Measurements from ENCODE around the gene NAXD.
"Not testable (repeated sequence)": the region's sequence is repeated elsewhere in the genome, so short reads cannot be mapped to it uniquely, and the experiment has no call there.

Gene NAXD

DNA sequence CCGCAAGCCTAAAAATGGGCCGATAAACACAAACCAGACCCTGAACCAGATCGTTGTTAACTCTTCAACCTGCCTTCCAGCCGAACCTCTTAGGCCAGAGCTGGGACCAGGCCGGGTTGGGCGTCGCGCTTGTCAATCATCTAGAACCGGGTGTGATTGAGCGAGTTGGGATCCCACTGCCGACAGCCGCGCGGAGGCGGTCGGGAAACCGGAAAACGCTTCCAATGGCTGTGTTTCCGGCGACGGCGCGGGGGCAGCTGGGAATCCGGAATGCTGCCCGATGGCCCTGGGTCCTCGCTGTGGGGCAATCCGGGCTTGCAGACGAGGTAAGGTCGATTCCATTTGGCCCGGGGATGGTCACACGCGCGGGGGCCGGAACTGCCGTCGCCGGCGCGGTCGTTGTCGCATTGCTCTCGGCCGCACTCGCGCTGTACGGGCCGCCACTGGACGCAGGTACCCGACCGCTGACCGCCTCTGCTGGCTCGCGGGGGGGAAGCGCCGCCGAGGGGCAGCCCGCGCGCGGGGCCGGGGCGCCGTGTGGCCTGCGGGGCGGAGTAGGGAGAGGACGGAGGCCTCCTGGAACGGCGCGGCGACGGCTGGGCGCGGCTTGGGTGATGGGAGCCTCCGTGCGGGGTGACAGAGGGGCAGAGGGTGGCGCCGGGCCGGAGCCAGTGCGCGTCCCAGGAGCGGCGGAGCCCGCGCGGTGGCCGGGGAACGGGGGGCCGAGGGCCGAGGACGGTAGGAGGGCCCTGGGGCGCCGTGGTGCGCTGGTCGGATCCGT is at the start of gene NAXD:
TSS of gene NAXD (plus strand) at position 224 of the 781 bp plus-strand sequence. CDS start at position 281, 57 bp downstream.
- DNase-seq (ENCODE audit: low spot score), result peak; percentile 94

DNA sequence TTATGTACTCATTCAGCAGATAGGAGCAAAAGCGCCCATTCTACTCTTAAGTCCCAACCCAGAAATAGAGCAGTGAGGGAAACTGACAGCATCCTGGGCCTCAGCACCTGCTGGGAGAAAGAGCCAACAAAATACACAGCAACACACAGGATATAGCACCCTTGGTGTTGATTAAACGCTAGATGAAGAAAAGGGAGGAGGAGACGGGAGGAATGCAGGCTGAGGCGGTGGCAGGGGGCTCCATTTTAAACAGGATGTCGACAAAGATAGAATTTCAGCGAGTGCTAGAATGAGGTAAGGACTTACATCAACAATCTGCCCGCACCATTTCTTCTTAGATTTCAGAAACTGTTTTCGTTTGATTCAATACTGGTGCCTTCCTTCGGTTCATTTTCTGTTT is 49.2 kb upstream of the NAXD start:
- DNase-seq (ENCODE audit: low spot score), result no peak

DNA sequence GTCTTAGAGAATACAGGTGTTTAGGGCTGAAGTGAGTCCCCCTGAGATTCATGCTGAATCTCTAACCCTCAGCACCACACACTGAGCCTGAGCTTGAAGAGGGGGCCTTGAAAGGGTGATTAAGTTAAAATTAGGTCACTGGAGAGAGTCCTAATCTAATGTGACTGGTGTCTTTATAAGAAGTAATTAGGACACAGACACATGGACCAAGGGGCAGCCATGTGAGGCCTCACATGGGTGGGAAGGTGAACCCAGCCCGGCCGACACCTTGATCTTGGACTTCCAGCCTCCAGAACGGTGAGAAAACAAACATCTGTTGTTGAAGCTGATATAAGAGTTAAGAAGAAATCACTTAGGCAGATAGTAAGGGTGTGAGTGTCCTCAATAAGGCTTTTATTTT is 46.7 kb upstream of the NAXD start:
- no peak for DNase-seq (ENCODE audit: low spot score)

DNA sequence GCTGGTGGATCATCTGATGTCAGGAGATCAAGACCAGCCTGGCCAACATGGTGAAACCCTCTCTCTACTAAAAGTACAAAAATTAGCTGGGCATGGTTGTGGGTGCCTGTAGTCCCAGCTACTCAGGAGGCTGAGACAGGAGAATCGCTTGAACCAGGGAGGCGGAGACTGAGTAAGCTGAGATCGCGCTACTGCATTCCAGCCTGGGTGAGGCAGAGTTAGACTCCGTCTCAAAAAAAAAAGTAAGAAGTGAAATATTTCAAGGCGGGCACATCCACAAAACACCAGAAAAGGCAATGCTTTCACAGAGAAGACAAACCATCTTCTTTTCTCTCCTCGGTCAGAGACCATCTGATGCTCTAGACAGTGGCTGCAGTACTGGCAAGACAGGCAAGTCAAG is 45.4 kb upstream of the NAXD start:
- DNase-seq (ENCODE audit: low spot score), result not testable (repeated sequence)

DNA sequence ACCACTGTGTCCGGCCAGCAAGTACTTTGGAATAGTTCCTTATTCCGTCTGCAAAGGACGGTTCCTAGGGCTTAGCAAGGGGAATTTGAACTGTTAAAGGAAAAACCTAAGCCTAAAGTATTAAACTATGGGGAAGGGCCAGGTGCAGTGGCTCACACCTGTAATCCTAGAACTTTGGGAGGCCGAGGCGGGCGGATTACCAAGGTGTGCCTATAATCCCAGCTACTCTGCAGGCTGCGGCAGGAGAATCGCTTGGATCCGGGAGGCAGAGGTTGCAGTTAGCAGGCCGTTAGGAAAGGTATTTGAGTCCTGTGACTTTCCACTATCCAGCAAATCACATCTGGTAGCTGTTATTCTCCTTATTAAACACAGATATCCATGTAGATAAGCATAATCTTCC is 44.5 kb upstream of the NAXD start:
- no peak for DNase-seq (ENCODE audit: low spot score)

DNA sequence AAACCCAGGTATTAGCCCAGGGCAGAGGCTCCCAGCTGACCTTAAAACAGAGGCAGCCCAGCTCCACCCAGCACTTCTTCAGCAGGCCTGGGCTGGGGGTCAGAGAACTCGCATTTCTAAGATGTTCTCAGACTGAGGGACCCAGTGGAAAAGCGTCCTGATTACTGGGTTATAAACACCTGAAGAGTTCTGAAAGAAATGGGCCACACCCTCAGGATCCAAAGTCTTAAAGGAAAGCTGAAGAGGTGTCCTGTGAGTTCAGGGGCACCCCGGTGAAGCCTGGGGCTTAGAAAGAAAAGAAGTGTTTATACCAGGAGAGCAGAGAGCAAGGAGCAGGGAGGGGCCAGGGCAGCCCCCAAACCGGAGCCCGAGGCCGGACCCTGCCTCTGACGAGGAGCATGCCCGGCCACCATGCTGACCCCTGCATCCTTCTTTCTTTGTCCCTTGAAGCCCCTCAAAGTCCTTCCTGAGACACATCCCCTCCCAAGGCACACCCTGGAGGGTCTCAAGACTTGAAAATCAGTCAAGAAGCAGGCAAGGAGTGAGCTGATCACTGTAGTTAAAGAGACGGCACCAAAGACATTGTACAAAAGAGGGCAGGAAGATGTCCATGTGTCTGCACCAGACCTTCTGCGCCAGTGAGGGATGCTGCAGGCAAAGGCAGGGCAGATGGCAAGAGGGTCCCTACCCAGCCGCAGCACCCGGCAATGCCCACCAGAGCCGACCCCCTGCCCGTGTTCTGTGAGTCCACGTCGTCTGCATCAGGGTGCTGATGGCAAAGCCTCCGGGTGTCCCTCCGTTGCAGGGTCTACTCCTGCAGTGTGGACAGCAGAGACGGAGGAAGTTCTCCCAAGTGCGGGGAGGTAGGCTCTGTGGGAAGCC is 43.2 kb upstream of the NAXD start:
- DNase-seq (ENCODE audit: low spot score), result no peak

DNA sequence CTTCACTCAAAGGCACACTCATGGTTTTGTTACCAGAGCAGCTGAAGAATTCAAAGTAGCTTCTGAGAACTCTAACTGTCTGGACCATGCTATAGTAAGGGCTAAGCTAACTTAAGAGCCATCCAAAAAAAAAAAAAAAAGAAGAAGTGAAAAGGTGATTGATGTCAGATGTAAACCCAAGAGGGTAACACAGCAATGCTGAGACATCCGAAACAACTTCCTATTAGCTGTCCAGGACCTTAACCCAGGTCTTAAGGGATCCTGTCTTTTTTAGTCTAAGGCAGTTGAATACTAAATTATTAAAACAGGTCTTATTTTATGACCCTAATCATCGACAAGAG is 42.6 kb upstream of the NAXD start:
- no peak for DNase-seq (ENCODE audit: low spot score)

DNA sequence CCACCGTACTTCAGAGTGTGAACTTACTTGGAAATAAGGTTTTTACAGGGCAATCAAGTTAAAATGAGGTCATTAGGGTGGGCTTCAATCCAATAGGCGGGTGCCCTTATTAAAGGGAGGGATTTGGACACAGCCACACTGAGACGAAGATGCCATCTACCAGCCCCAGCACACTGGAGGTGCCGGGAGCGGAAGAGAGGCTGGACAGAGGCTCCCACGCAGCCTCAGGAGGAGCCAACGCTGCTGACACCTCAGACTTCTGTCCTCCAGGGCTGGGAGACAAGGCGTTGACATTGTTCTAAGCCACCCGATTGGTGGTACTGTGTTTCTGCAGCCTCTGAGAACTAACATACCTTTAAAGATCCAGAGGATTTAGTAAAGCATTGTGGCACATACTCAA is 41.2 kb upstream of the NAXD start:
- DNase-seq (ENCODE audit: low spot score), result no peak

DNA sequence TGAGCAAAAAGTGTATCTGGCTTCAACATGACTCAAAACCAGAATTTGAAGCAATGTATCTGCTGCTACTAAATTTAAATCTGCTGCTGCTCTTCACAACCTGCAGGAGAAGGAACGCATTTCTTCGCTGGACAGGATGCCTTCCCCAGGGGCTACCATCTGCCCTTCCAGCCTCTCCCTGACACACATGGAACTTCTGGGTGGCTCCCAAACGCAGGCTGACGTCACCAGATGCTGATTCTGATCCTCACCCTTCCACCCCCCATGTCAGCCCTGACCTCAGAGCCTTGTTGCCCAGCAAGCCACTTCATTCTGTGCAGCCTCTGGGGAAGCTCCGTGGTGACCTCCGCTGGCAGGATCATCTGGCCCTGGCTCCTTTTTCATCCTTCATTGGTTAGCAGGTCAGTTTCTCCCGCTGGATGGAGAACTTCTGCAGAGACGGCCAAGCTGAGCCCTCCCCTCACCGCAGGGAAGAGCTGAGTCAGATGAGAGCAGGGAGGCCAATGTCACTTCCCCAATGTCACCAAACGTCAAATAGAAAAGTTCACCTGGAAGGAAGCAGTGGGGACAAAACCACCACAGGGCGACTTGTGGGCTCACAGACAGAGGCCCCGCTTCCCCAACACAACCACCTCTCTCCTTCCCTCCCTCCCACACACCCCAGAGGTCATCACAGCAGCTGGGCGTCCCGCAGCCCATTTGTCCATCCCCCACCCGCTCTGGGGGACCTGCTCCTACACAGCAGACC is 39.8 kb upstream of the NAXD start:
- DNase-seq (ENCODE audit: low spot score), result no peak

DNA sequence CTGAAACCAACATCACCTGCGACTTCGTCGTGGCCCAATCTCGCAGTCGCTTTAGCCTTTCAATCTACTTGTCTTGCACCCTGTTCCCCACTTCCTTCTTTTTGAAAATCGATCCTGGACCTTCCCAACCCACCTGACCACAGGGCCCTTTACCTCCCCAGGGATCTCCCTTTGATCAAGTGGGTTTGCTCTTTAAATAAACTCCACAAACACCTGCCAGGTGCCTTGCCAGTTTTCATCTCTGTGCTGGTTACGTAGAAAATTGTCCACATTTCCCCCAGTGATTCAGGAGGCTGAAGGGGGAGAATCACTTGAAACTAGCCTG is 39.3 kb upstream of the NAXD start:
- DNase-seq (ENCODE audit: low spot score), result no peak

DNA sequence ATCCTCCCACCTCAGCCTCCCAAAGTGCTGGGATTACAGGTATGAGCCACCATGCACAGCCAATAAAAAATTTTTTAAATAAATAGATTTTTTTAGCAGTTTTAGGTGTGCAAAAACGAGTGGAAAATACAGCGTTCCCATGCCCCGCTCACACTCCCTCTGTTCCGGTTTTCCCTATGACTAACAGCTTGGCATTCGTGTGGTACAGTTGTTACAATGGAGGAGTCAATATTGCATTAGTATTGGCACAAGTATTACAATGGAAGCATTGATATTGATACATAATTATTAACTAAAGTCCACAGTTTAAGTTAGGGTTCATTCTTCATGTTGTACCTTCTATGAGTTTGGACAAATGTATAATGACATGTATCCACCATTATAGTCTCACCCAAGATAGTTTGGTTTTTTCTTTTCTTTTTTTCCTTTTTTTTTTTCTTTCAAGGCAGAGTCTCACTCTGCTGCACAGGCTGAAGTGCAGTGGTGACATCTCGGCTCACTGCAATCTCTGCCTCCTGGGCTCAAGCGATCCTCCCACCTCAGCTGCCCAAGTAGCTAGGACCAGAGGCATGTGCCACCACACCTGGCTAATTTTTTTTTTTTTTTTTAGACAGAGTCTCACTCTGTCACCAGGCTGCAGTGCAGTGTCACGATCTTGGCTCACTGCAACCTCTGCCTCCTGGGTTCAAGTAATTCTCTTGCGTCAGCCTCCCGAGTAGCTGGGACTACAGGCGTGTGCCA is 38.4 kb upstream of the NAXD start:
- no peak for DNase-seq (ENCODE audit: low spot score)

DNA sequence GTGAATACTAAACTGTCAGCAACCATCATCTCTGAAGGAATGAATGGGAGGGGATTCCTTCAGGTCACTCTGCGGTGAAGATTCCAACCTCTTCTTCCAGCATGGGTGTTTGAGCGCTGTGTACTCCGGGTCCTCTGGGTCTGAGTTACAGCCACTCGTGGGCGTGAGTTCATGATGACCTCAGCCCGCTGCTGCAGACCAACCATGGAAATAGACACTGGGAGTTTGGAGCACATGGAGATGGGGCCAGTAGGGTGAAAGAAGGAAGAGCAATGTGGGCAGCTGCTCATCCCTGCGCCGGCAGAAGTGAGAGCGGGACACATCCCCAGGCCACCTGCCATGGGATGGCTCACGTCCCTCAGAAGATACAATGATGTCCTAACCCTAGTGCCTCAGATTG is 37.0 kb upstream of the NAXD start:
- no peak for DNase-seq (ENCODE audit: low spot score)

DNA sequence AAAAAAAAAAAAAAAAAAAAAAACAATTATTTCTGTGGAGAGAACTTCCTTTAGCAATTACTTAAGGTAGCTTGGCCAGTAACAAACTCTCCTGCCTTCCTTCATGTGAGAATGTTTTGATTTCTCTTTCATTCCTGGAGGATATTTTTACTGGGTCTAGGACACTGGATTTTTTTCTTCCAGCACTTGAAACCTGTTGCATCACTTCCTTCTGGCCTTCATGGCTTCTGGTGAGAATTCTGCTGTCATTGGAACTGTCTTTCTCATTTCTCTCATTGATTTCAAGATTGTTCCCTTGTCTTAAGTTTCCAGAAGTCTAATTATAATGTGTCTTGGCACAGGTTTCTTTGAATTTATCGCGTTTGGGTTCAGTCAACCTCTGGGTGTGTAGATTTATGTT is 34.5 kb upstream of the NAXD start:
- DNase-seq (ENCODE audit: low spot score), result no peak

DNA sequence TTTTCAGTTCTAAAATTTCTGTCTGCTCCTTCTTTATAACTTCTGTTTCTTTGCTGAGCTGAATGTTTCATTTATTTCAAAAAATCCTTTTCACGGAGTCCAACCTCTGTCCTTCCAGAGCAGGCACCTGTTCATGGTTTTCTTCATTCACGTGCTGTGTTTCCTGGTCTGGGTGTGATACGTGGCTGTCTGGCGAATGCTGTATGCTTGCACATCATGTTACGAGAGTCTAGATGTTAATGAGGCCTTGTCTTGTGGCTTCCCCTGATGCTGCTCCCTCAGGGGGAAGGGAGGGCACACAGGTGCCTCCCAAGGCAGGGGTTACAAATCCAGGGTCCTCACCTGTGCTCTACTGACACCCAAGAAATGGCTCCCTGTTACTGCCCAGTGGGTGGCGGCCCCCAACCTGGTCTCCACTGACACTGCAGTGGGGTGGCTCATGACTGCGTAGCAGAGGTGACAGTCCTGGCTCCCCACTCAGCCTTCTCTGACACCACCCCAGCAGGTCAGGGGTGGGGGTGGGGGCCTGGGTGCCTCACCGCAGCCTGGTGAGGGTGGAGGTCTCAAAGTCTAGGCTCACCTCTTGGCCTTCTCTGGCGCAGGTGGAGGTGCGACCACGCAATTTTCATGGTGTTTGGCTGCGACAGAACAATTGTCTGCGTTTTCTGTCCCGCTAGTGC is 33.7 kb upstream of the NAXD start:
- DNase-seq (ENCODE audit: low spot score), result no peak

DNA sequence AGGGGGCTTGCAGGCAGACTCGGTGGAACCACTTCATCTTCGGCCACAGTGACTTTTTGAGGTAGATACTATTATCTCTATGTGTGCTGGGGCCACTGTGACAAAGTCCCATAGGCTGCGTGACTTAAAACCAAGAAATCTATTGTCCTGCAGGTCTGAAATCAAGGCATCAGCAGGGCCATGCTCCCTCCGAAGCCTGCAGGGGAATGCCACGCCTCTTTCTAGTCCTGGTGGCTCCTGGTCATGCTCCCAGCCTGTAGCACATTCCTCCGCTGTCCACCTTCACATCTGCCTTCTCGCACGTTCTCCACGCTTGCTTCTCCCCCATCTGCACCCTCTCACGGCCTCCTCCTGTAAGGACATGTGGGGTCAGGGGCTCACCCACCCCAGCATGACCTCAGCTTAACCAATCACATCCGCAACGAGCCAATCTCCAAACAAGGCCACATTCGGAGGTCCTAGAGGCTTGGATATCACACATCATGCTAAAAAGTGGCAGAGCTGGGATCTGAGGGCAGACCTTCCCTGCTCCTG is 32.9 kb upstream of the NAXD start:
- no peak for DNase-seq (ENCODE audit: low spot score)

DNA sequence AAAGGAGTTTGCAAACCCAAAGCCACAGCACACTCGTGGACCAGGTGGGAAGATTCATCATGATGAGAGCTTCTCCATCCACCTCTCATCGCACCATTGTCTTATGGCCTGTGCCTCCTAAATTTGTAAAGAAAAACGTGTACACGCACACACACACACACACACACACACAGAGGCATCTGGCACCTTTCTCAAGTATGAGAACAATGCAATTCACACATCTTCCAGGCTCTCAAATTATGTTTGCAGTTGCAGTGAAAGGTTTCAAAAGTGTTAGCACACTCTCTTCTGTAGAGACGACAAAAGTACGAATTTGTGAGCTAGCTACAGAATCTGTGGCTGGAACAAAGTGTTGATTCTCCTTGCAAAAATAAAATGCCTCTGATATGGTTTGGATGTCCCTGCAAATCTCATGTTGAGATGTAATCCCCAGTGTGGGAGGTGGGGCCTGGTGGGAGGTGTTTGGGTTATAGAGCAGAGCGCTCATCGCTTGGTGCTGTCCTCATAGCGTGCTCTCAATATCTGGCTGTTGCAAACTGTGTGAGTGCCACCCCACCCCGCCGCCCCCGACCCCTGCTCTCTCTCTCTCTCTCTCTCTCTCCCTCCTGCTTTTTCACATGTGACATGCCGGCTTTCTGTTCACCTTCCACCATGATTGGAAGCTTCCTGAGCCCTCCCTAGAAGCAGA is 32.0 kb upstream of the NAXD start:
- no peak for DNase-seq (ENCODE audit: low spot score)

DNA sequence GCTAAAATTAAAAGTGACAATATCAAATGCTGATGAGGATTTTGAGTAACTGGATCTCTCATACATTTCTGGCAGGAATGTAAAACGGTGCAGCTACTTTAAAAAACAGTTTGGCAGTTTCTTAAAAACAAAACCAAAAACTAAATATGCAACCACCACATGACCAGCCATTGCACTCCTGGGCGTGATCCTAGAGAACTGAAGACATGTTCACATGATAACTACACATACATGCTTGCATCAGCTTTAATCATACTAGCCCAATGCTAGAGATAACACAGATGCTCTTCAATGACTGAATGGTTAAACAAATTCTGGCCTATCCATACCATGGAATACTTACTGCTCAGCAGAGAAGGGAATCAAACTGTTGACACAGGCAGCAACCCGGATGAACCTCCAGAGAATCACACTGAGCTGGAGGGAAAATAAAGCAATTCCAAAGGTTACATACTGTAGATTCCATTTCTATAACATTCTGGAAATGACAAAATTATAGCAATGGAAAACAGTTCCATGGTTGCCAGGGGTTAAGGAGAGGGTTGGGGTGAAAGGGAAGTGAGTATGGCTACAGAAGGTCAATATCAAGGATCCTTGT is 25.5 kb upstream of the NAXD start:
- no peak for DNase-seq (ENCODE audit: low spot score)

DNA sequence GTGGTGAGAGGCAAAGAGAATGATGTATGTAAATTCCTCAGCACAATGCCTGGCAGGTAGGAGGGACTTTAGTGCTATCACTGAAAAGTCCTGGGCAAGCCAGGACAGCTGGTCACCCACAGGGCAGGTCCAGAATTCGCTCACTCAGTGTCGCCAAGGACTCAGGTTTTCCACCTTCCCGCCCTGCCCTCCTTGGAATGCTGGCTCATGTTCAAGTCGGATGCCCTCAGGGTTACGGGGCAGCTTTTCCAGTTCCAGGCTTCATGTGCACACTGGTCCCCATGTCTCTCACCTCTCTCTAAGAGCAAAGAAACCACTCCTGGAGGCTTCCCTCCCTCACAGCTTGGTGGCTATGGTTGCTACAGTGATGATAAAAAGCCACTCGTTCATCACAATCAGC is 24.8 kb upstream of the NAXD start:
- DNase-seq (ENCODE audit: low spot score), result no peak

DNA sequence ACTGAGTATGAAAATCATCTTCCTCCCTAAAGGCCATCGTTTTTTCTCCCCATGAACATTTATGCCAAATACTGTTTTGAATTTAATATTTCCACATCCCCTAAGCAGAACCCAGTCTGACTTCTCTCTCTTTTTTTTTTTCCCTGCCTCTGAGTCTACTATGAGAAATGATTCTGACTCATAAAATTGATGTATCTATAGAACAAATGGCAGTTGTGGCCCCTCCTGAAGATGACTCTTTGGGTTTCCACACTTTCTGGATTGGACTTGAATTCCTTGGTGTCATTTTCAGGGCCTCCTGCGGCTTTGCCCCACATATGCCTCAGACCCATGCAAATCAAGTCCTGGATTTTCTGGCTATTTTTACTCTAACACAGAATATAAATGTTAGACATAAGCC is 22.7 kb upstream of the NAXD start:
- DNase-seq (ENCODE audit: low spot score), result no peak

DNA sequence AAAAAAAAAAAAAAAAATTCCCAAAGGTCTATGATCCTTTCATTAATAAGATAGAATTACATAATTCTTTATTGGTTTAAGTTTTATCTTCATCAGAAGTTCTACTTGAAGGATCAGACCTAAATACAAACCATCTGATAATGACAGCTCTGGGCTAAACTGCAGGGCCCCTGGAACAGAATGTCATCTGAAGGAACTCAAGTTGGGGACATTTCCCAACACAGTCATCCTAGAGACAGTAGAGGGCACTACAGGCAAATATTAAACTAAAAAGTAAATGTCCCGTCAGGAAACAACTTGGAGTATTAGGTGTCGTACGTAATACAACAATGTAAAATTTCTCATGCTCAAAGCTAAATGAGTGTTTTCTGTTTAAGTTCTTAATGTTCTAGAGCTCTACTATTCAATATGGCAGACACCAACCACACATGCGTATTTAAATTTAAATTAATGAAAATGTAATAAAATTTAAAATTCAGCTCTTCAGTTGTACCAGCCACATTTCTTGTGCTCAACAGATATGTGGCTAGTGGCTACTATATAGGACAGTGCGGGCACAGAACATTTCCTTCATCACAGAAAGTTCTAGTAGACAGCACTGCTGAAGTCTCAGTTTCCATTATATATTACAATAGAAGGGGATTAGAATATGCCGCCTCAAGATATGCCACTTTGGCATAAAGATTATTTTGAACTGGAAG is 21.8 kb upstream of the NAXD start:
- DNase-seq (ENCODE audit: low spot score), result peak; percentile 68
